ENCODE data around the gene MTAP.
A peak's percentile ranks its signal among the peaks of the same experiment; 100 is the strongest.

MTAP gene

GRCh38 chr9:21853414-21853813 is 51.0 kb downstream of the MTAP start:
- no peak for DNase-seq (ENCODE audit: low spot score)

DNA sequence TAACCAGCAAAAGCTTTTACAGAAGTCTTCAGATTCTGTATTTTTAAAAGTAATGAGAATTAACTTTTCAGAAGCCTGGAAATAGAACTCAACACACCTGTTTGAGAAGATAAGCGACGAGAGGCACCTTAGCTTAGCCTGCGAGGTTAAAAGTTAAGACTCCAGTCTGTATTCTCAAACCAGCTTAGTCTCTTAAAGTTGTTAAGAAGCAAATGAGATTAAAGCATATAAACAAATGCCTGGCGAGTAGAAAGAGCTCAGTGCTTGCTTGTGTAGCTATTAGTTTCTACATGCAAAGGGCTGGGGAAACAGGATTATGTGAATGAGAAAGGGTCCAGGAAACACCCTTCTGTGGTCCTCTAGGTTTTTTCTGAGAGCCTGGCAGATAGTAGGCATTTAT is 51.7 kb downstream of the MTAP start:
- DNase-seq (ENCODE audit: low spot score): no peak

DNA sequence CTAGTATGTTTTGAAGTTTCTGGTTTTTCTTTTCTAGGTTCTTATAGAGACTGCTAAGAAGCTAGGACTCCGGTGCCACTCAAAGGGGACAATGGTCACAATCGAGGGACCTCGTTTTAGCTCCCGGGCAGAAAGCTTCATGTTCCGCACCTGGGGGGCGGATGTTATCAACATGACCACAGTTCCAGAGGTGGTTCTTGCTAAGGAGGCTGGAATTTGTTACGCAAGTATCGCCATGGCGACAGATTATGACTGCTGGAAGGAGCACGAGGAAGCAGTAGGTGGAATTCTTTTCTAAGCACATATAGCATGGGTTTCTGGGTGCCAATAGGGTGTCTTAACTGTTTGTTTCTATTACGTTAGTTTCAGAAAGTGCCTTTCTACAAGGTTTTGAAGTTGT is 52.2 kb downstream of the MTAP start:
- DNase-seq (ENCODE audit: low spot score): no peak

DNA sequence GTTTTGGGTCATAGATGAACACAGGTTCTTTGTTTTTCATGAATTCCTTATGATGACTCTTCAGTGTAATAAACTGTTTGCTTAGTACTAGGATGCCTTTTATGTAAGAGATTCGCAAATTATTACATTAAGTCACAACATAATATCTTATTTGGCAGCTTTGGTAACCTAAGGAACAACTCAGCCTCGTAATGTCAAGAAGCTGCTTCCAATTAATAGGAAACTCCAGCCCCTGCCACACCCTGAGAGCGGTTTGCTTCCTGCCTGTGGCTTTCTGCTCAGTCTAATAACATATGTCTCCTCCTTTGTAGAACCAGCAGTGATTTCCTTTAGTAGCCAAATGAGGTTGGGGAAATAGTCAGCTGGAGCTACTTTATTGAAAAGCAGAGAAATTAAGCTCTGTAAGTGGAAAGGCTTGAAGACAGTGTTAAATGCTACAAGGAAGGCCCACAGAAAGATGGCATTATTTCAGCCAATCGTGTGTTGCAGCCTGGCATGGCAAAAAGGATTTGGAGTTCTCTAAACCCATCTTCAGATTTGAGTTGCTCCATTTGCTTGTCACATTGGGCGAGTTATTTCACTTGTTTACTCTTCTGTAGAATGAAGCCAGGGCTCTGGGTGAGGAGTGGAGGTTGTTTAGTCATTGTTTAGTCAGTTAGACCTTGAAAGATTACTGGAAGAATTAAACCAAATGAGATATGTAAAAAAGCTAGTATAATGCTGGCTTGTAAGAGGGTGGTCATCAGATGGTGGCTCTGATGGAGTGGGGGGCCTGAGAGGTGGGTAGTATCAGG is 54.1 kb downstream of the MTAP start:
- no peak for DNase-seq (ENCODE audit: low spot score)

DNA sequence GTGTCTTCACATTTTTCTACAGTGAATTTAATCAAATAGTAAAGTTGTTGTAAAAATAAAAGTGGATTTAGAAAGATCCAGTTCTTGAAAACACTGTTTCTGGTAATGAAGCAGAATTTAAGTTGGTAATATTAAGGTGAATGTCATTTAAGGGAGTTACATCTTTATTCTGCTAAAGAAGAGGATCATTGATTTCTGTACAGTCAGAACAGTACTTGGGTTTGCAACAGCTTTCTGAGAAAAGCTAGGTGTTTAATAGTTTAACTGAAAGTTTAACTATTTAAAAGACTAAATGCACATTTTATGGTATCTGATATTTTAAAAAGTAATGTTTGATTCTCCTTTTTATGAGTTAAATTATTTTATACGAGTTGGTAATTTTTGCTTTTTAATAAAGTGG is 60.4 kb downstream of the MTAP start:
- DNase-seq (ENCODE audit: low spot score): no peak

DNA sequence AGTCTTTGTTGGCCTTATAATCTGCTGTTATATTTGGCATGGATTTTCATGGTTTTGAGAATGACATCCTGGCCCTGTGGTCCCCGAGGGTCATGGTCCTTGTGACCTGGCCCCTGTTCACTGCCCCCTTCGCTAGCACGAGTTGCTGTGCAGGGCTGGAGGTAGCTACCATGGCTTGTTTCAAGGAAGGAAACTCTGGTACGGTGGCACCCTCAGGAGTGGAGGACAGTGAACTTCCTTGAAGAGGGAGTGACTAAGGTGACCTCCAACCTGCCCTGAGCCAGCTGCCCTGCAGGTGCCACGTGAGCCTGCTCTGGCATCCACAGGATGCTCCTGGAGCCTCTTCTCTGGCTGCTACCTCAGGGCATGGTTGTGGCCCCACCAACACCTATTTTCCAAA is 62.1 kb downstream of the MTAP start:
- DNase-seq (ENCODE audit: low spot score): no peak

DNA sequence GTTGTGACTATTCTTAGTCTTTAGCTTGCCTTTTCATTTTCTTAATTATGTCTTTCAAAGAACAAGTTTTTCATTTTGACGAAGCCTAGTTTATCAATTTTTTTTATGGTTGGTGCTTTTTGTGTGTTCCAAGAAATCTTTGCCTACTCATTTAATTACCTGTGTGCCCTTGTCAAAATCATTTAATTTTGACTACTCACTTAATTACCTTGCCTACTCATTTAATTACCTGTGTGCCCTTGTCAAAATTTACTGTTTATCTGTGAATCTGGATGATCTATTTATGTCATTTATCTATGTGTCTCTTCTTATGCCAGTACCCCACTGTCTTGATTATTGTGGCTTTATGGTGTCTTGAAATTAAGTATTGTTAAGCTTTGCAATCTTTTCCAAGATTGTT is 63.9 kb downstream of the MTAP start:
- DNase-seq (ENCODE audit: low spot score): no peak

DNA sequence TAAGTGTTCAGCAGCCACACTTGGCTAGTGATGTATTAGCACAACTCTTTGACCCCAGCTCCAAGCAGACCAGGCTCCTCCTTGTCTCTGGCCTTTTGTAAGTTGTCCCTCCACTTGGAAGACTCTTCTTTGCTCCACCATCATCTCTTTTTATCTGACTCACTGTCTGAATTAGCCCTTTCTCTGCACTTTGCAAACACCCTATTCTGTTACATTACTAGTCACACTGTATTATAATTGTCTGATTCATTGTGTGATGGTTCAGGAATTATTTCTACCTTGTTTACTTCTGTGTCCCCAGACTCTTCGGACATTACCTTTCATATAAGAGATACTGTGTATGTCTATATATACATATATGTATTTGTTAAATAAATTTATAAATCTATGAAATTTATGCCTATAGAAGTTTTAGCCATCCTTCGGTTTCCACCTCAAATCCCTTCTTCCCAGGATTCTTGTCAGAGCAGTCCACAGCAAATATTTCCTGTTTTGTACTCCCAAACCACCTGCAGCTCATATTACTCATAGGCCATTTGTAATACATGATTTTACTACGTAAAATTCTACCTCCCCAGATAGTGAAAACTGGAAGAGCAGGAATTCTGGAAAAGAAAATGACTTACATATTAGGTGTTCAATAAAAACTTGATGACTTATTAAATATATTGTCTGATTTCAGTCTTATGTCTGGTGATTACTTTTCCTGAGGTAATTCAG is 69.0 kb downstream of the MTAP start:
- DNase-seq (ENCODE audit: low spot score): no peak

DNA sequence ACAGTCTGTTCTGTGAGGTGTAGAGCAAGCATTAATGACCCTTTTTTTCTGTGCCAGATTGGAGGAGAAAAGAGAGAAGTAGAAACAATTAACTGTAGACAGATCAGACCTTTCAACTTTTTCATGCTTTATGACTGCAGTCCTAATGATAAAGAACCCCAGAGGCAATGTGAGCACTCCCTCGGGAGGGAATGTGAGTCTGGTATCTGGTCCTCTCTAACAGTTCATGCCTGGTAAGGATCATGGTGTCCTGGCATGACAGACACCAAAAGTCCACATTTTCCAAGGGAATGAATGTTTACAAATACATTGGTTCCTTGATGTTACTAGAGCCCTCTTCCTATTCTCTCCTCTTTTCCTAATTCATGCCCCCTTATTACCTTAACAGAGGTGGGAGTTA is 70.3 kb downstream of the MTAP start:
- DNase-seq (ENCODE audit: low spot score): no peak

DNA sequence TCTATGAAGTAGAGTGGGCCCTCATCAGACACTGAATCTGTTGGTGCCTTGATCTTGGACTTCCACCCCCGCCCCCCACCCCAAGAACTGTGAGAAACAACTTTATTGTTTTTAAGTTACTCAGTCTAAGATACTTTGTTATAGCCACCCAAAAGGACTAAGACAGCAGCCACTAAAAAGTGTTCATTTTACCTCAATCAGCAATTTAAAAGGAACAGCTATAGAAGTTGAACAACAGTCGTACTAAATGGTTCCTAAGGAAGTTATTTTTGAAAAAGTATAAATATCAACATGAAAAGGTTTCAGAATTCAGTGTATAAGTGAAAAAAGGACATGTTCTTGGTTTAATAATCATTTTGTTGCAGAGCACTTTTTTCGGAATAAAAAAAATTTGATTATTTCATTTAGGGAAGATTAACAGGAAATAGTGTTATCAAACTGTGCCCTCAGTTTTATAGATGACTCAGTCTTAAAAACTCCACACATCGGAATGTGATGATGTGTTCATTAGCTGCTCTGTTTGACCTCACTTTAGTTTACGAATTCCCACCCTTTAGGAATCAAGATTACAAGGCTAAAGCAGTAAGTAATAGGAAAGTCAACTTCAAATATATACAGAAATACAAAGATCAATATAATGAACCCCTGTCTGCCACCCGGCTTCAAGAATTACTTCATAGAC is 71.2 kb downstream of the MTAP start:
- no peak for DNase-seq (ENCODE audit: low spot score)

DNA sequence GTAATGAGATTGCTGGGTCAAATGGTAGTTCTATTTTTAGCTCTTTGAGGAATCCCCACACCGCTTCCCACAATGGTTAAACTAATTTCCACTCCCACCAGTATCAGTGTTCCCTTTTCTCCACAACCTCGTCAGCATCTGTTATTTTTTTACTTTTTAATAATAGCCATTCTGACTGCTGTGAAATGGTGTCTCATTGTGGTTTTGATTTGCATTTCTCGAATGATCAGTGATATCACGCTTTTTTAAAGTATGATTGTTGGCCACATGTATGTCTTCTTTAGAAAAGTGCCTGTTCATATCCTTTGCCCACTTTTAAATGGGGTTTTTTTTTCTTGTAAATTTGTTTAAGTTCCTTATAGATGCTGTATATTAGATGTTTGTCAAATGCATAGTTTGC is 73.5 kb downstream of the MTAP start:
- DNase-seq (ENCODE audit: low spot score): no peak

GRCh38 chr9:21883642-21884041 is 81.2 kb downstream of the MTAP start:
- DNase-seq (ENCODE audit: low spot score): no peak

DNA sequence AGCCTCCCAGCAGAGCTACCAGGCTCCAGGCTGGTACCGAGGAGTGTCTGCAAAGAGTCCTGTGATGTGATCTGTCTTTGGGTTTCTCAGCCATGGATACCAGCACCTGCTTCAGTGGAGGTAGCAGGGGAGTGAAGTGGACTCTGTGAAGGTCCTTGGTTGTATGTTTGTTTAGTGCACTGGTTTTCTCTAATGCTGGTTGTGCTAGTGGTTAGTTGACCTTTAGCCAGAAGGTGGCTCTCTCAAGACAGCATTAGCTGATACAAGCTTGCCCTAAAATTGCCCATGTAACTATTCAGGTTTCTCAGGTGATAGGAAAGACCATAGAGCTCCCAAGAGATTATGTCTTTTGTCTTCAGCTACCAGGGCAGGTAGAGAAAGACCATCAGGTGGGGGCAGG is 87.2 kb downstream of the MTAP start:
- DNase-seq (ENCODE audit: low spot score): no peak

GRCh38 chr9:21890696-21891095 is 88.3 kb downstream of the MTAP start:
- no peak for DNase-seq (ENCODE audit: low spot score)

DNA sequence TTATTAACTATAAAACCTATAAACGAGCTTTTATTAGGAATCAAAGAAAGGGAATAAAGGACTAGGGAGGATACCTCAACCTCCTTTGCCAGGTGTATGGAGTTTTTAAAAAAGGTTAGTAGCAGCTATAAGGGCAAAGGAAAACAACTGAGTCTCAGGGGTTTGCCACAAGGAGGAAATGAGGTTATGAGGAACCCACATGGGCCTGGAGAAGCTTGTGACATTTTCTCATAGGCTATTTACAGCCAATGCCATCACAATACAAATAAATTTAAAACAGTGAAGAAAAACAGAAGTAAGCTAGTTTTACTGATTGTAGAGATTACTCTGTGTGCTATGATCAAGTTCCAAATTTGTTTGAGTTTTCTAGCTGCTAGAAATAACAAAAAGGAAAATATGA is 99.1 kb downstream of the MTAP start:
- DNase-seq (ENCODE audit: low spot score): no peak

- no peak for DNase-seq (ENCODE audit: low spot score)
Measured at GRCh38 chr9:21902136-21902535, 99.7 kb downstream of the MTAP start.

GRCh38 chr9:21903380-21903965 is 101.0 kb downstream of the MTAP start:
- DNase-seq (ENCODE audit: low spot score): no peak

- DNase-seq (ENCODE audit: low spot score): no peak
Measured at GRCh38 chr9:21904371-21904770, 101.9 kb downstream of the MTAP start.

- no peak for DNase-seq (ENCODE audit: low spot score)
Measured at GRCh38 chr9:21904776-21905175, 102.3 kb downstream of the MTAP start.

DNA sequence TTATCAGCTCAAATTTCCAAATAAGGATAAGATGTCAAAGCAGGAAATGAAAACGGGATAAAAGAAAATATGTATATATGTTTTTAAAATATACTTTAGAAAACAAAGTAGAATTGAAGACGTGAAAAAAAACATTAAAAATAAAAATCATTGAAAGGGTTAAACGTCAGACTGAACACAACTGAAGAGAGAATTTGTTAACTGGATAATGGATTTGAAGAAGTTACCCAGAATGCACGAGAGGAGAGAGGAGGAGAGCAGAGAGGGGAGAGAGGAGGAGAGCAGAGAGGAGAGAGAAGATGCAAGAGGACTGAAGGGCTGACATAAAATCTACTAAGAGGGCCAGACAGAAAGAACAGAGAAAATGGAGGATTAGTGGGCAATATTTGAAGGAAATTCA is 103.8 kb downstream of the MTAP start:
- no peak for DNase-seq (ENCODE audit: low spot score)

DNA sequence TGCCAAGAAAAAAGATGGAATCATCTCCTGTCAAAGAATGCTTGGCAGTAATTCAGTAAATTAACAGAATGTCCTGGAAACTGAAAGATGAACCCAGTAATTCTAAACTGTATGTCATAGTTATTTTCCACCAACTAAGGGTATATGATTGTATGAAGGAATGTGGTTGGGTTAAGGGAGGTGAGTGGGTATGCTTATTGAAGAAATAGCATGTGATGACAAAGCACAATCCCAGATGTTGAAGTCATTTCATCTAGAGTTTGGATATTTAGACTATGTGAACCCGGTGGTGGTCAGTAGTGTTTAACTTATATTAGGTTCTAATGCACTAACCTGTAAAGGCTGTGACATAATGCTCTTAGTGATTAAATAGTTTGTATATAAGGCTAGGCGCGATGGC is 104.4 kb downstream of the MTAP start:
- no peak for DNase-seq (ENCODE audit: low spot score)

- peak; percentile 54 for DNase-seq (ENCODE audit: low spot score)
Measured at GRCh38 chr9:21919377-21920362, 117.2 kb downstream of the MTAP start.
